ENCODE results near the gene NECAB3. TPM values are rescaled to one million over a fixed set of nuclear protein-coding genes. Genes with fewer than 3 reads are reported as not detected.

Gene NECAB3
- total and polyA plus RNA-seq, 2 of the 13 experiments (the other 11 are each of a cell fraction or from before 2014, with no cell fraction given): 61.5 to 65.5 TPM

DNA sequence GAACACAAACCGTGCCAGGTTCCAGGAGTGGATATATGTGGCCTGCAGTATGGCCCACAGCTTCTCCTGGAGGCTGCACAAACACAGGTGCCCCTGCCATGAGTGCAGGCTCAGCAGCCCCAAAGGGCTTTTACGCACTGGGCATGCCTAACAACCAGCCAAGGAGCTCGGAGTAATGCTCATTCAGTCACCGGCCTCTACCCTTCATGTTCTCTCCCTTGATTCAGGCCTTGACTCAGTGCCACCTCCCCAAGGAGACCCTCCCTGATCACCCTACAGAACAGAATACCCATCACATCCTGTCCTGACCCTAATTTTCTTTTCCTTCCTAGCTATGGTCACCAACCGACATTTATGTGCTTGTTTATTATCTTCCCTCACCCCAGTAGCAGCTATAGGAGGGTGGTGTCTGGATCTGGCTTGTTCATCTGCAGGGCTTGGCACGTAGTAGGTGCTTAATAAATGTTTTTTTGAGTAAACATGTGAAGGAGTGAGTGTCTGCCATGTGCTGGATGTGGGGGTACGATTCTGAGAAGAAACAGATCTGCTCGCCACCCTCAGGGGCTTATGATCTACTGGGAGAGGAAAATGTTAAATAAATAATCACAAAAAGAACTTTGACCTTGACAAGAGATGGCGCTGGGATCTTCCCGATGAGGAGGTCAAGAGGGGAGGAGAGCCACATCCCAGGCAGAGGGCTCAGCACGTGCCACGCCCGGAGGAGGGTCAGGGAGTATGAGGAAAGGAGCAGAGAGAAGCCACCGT lies 36.6 kb upstream of the NECAB3 start (continued):
- TF ChIP-seq, protein P1, sequence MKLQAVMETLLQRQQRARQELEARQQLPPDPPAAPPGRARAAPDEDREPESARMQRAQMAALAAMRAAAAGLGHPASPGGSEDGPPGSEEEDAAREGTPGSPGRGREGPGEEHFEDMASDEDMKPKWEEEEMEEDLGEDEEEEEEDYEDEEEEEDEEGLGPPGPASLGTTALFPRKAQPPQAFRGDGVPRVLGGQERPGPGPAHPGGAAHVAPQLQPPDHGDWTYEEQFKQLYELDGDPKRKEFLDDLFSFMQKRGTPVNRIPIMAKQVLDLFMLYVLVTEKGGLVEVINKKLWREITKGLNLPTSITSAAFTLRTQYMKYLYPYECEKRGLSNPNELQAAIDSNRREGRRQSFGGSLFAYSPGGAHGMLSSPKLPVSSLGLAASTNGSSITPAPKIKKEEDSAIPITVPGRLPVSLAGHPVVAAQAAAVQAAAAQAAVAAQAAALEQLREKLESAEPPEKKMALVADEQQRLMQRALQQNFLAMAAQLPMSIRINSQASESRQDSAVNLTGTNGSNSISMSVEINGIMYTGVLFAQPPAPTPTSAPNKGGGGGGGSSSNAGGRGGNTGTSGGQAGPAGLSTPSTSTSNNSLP (IDR thresholded peaks at IDR 0.05; ENCODE audit: low read depth, low read length): 0 out of 2 replicates have a peak, but pooled peaks have one; percentile 32
- TF ChIP-seq SP4 (CRISPR knock-in tag; IDR thresholded peaks at IDR 0.05): peak; percentile 49; the same call in 1 of the 2 replicates
- peak; percentile 72 for TF ChIP-seq ZMYM3 (CRISPR knock-in tag; IDR thresholded peaks at IDR 0.05)
- TF ChIP-seq CCDC6 (CRISPR knock-in tag; IDR thresholded peaks at IDR 0.05): no peak
- no peak for TF ChIP-seq SOX13 (IDR thresholded peaks at IDR 0.05)
- peak in 1 of 2 experiments; percentile 59; a peak in 1 of 4 replicates for TF ChIP-seq SOX13 (CRISPR knock-in tag; conservative IDR thresholded peaks at IDR 0.05 in 1 of 2, IDR thresholded peaks at IDR 0.05 in 1 of 2)
- no peak for TF ChIP-seq YEATS2 (CRISPR knock-in tag; IDR thresholded peaks at IDR 0.05; ENCODE audit: borderline replicate concordance)
- TF ChIP-seq NR2F1 (CRISPR knock-in tag; IDR thresholded peaks at IDR 0.05): peak; percentile 54 to 74; a peak in 3 of 4 replicates
- no peak for TF ChIP-seq ZNF570 (CRISPR knock-in tag; IDR thresholded peaks at IDR 0.05; ENCODE audit: borderline replicate concordance)
- no peak for TF ChIP-seq NCOA1 (CRISPR knock-in tag; IDR thresholded peaks at IDR 0.05)
- peak; percentile 53 for TF ChIP-seq SP5 (CRISPR knock-in tag; IDR thresholded peaks at IDR 0.05; ENCODE audit: borderline replicate concordance, low read depth)
- no peak for TF ChIP-seq ZNF230 (CRISPR knock-in tag; IDR thresholded peaks at IDR 0.05)
- peak; percentile 89 for TF ChIP-seq SALL1 (CRISPR knock-in tag; IDR thresholded peaks at IDR 0.05)
- 0 out of 2 replicates have a peak, but pooled peaks have one; percentile 33 for TF ChIP-seq THAP11 (CRISPR knock-in tag; IDR thresholded peaks at IDR 0.05)
- TF ChIP-seq BORCS8-MEF2B (CRISPR knock-in tag; IDR thresholded peaks at IDR 0.05): no peak
- TF ChIP-seq RXRB (CRISPR knock-in tag; IDR thresholded peaks at IDR 0.05; ENCODE audit: borderline replicate concordance): peak; percentile 70; the same call in 1 of the 2 replicates
- TF ChIP-seq KAT7 (CRISPR knock-in tag; IDR thresholded peaks at IDR 0.05; ENCODE audit: borderline replicate concordance): no peak
- peak; percentile 76; the same call in 1 of the 2 replicates for TF ChIP-seq ZNF878 (CRISPR knock-in tag; IDR thresholded peaks at IDR 0.05)
- peak; percentile 31; the same call in 1 of the 2 replicates for TF ChIP-seq HDAC1 (CRISPR knock-in tag; IDR thresholded peaks at IDR 0.05)
- TF ChIP-seq, protein P2, sequence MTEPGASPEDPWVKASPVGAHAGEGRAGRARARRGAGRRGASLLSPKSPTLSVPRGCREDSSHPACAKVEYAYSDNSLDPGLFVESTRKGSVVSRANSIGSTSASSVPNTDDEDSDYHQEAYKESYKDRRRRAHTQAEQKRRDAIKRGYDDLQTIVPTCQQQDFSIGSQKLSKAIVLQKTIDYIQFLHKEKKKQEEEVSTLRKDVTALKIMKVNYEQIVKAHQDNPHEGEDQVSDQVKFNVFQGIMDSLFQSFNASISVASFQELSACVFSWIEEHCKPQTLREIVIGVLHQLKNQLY (CRISPR knock-in tag; IDR thresholded peaks at IDR 0.05): peak; percentile 36; the same call in 1 of the 2 replicates
- 0 out of 2 replicates have a peak, but pooled peaks have one; percentile 16 for TF ChIP-seq ZNF563 (CRISPR knock-in tag; IDR thresholded peaks at IDR 0.05)
- no peak for TF ChIP-seq ZNF256 (CRISPR knock-in tag; conservative IDR thresholded peaks at IDR 0.05)
- TF ChIP-seq, protein P3, sequence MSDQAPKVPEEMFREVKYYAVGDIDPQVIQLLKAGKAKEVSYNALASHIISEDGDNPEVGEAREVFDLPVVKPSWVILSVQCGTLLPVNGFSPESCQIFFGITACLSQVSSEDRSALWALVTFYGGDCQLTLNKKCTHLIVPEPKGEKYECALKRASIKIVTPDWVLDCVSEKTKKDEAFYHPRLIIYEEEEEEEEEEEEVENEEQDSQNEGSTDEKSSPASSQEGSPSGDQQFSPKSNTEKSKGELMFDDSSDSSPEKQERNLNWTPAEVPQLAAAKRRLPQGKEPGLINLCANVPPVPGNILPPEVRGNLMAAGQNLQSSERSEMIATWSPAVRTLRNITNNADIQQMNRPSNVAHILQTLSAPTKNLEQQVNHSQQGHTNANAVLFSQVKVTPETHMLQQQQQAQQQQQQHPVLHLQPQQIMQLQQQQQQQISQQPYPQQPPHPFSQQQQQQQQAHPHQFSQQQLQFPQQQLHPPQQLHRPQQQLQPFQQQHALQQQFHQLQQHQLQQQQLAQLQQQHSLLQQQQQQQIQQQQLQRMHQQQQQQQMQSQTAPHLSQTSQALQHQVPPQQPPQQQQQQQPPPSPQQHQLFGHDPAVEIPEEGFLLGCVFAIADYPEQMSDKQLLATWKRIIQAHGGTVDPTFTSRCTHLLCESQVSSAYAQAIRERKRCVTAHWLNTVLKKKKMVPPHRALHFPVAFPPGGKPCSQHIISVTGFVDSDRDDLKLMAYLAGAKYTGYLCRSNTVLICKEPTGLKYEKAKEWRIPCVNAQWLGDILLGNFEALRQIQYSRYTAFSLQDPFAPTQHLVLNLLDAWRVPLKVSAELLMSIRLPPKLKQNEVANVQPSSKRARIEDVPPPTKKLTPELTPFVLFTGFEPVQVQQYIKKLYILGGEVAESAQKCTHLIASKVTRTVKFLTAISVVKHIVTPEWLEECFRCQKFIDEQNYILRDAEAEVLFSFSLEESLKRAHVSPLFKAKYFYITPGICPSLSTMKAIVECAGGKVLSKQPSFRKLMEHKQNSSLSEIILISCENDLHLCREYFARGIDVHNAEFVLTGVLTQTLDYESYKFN (CRISPR knock-in tag; conservative IDR thresholded peaks at IDR 0.05): peak; percentile 48; the same call in 1 of the 2 replicates
- peak; percentile 28; the same call in 1 of the 2 replicates for TF ChIP-seq FOSL2 (CRISPR knock-in tag; IDR thresholded peaks at IDR 0.05)
- TF ChIP-seq NR2C2 (CRISPR knock-in tag; IDR thresholded peaks at IDR 0.05; ENCODE audit: borderline replicate concordance): 0 out of 2 replicates have a peak, but pooled peaks have one; percentile 30
